RCC 7860 (cell line): Measurements from ENCODE around the gene LVRN.

Experiments used
- DNase-seq: peaks from one replicate; pipeline ENCODE4 v3.0.0-alpha.2; 2015; ENCODE audit warnings: low spot score
- FAIRE-seq: peaks from 2 replicates; lab custom pipeline; 2012; peaks lifted over from hg19 to GRCh38; lab: Jason Lieb, UNC

The LVRN gene

GRCh38 chr5:116013207-116013785 lies 51.0 kb downstream of the LVRN start:
- no peak for DNase-seq
- FAIRE-seq, result no peak

DNA sequence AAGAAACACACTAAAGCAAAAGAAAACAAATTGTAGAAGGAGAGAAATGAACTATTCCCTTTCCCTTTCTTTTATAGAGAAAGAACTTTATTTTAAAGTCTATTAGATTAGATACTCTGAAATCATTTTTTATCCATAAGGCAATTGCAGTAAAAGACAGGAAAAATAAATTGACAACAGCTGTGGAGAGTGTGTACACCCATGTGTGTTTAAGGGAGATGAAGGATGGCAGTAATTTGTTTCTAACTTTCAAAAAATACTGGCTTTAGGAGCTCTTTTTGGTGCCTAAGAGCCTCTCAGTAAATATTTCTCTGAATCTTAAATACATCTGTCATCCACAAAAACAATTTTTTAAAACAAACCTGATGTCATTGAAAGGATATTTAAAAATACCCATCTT lies 51.7 kb downstream of the LVRN start:
- FAIRE-seq (no peak), DNase-seq (no peak)

DNA sequence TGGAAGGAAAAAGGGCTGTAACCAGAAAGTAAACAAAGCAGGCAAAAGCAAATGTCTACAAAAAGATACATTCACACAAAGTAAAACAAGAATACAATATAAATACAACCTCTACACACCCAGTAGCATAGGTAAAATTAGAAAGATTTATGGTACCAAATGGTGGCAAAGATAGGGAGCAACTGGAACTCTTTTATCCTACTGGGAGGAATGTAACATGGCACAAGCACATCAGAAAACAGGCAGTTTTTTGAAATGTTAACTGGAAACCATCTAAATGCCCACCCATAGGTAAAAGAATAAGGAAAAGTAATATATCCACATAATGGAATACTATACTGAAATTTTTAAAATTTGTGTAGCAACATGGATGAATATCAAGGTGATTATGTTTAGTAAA lies 61.3 kb downstream of the LVRN start:
- no peak for DNase-seq

GRCh38 chr5:116025866-116026265 lies 63.6 kb downstream of the LVRN start:
- FAIRE-seq (no peak), DNase-seq (no peak)

More for the DNA sequence above, 61.3 kb downstream of the LVRN start:
- no peak for FAIRE-seq

GRCh38 chr5:116032094-116032517 lies 69.8 kb downstream of the LVRN start, which contains the start of gene ARL14EPL:
TSS of gene ARL14EPL (plus strand) at chr5:116032472. CDS start at chr5:116051466, 18,994 bp downstream.
- FAIRE-seq (peak; percentile 99), DNase-seq (peak; percentile 99)

DNA sequence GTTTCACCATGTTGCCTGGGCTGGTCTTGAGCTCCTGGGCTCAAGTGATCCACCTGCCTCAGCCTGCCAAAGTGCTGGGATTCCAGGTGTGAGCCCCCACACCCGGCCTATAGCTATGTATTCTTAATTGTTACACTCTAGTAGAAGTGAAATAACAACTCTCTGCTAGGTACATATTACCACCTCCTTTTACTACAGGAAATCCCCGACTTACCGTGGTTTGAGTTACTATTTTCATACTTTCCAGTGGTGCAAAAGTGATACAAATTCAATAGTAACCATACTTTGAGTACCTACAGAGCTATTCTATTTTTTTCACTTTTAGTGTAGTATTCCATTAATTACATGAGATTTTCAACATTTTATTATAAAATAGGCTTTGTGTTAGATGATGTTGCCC lies 70.7 kb downstream of the LVRN start:
- no peak for FAIRE-seq
- no peak for DNase-seq

GRCh38 chr5:116035123-116035522 lies 72.8 kb downstream of the LVRN start:
- DNase-seq (peak; percentile 97), FAIRE-seq (peak; percentile 100)

DNA sequence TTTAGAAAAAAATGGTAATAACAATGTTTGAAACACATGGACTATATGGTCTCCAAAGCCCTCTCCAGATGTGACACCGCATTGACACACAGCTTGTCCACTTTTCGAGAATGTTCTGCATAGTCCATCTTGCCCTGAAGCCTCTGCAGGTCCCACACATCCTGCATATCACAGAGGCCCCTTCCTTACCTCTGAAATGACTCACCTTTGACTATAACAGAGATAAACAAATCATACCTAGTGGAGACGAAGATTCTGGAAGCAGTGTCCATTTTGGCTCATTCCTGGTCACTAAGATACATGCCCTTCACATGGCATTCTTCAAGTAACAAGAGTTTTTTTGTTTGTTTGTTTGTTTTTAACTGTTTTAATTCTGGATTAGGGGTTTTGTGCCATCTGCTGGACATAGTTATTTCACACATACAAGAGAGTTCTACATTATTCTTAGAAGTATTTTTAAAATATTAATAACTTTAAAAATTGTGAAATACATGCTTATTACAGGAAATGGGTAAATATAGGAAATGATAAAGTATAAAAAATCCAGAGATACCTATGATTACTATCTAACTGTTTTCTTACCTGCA lies 75.1 kb downstream of the LVRN start:
- DNase-seq (peak; percentile 20), FAIRE-seq (peak; percentile 70)

DNA sequence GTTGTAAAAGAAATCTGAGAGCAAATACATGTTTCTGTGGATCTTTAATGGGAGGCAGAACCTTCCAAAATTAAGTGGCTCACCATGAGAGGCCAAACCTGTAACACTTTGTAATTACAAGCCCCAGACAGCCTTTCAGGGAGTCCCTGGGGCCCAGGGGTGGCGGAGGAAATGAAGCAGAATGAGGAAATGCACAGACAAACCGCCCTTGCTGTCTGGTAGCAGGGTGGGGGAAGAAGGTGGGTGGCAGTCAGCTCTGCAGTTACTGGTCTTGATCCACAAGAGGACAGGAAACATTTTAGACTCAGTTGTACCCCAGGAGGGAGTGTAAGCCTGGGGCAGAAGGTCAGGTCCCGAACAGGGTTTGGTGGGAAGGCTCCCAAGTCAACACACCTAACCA lies 76.5 kb downstream of the LVRN start:
- DNase-seq (no peak), FAIRE-seq (no peak)

DNA sequence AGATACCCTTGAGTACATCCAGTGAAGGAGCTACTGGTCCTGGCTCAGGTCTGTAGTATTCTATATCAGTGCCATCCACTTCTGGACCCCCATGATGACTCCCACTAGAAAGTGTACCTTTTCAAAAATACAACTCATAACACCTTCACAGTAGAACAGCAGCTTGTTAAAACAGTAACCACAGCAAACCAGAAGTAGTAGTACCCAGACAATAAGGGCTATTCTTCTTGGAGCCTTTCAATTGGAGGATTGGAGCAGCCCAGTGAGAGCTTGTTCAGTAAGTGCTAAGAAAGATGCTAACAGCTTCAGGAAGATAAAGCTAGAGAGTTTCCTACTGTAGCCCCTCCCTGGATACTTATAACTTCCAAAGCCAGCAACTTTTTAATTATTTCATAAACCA lies 80.1 kb downstream of the LVRN start:
- no peak for FAIRE-seq
- DNase-seq, result no peak

DNA sequence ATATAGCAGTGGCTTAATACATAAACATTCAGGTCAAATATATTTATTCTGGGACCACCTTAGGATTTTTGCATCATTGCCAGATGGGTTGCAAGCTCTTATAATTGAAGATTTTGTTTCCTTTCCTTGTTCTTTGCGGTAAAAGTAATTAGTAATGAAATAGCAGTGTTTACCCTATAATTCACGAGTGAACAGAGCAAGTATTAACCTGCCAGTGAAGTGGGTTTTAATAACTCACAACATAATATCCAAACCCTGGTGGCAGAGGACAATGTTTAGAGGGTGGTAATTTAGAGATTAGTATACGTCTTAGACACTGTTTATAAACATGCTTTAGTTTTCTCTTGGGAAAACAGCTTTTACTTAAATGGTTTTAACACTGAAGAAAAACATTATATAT lies 81.8 kb downstream of the LVRN start:
- no peak for FAIRE-seq
- DNase-seq, result no peak

- FAIRE-seq, result no peak
- no peak for DNase-seq
Observed at GRCh38 chr5:116045821-116046220, 83.5 kb downstream of the LVRN start.

GRCh38 chr5:116046261-116046660 lies 84.0 kb downstream of the LVRN start:
- DNase-seq, result no peak
- FAIRE-seq, result no peak

- DNase-seq (no peak), FAIRE-seq (no peak)
Observed at GRCh38 chr5:116046823-116047222, 84.5 kb downstream of the LVRN start.

DNA sequence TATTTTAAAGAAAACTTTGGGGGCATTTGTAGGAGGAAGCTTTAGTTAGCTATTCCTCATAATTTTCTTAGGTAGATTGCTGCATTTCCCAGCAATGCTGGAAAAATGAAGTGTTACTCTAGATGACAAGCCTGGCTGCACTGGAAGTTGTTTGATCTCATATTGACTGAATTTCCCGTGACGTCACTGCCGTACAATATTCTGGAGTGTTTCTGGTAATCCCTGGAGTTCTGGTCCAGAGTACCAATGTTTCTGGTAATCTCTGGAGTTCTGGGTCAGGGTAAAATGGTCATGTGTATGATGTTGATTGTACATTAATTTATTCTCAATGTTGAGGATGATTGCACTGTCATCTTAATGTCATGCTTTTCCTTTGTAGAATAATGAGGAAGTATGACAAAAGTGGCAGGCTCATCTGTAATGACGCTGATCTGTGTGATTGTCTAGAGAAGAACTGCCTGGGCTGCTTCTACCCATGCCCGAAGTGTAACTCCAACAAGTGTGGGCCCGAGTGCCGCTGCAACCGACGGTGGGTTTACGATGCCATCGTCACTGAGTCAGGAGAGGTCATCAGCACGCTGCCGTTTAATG lies 96.2 kb downstream of the LVRN start:
- DNase-seq (no peak), FAIRE-seq (no peak)

DNA sequence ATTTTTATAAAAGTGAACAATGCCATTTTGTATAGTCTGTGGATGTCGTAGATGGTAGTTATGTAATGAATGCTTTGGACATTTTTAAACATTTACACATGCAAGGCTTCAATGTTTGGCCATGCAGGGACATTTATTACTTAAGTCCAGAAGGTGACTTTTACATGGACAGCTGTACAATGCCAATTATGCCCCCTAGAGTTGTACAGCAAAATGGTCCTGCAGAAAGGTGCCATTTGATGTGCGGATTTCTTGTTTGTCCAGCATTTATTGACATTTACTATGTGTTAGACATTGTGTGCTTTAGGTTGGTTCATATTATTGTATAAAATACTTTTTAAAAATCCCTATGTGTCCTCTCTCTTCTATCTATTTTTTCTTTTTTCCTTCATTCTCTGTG lies 100.1 kb downstream of the LVRN start:
- DNase-seq (no peak), FAIRE-seq (no peak)

DNA sequence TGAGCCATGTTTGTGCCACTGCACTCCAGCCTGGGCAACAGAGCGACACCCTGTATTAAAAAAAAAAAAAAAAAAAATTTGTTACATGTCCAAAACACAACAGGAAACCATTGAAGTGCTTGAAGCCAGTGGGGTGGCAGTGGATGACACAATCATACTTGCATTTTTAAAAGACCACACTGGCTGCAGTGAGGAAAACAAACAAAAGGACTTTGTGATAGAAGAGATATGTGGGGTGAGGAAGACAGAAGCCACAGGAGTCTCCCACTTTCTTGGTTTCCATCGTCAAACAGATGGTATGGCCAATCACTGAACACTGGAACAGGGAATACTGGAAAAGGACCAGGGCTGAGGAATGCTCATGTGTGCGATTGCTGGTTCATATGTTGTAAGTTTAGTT lies 101.7 kb downstream of the LVRN start:
- FAIRE-seq (no peak), DNase-seq (no peak)

DNA sequence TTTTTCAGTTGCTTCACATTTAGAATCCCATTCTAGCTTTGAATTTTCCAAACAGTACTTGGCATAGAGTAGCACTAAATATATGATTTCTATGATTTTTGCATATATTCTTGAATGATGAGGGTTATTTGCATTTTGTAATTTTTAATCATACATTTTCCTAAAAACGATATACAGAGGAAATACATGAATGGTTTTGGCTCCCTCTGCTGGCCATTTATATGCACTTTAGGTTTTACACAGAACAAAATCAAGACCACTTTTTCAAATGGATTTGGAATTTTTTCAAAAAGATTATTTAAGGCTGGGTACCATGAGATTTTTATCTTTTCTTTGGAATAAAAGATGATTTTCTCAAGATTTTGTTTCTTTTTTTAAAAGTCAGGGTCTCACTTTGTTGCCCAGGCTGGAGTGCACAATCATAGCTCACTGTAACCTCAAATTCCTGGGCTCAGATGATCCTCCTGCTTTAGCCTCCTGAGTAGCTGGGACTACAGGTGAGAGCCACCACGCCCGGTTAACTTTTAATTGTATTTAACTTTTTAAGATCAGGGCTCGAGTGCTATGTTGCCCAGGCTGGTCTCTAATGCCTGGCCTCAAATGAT lies 105.9 kb downstream of the LVRN start:
- peak; percentile 40 for DNase-seq
- FAIRE-seq, result peak; percentile 88

- FAIRE-seq (no peak), DNase-seq (no peak)
Observed at GRCh38 chr5:116071211-116071610, 108.9 kb downstream of the LVRN start.

DNA sequence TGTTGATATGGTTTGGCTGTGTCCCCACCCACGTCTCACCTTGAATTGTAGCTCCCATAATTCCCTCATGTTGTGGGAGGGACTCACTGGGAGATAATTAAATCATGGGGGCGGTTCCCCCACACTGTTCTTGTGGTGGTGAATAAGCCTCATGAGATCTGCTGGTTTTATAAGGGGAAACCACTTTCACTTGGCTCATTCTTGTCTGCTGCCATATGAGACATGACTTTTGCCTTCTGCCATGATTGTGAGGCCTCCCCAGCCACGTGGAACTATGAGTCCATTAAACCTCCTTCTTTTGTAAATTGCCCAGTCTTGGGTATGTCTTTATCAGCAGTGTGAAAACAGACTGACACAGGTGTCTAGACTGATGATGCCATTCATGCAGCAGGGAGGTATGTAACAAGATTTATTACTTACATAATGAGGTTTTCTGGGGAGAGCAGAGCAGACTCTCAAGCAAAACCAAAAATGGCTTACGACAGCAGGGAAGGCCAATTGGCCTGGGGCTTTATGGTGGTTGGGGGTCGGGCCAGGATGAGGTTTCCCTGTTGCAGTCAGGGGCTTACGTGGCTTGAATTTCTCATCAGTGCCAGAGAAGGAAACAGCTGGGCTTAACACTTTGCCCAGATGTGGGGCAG lies 113.0 kb downstream of the LVRN start:
- DNase-seq (no peak), FAIRE-seq (no peak)

GRCh38 chr5:116076496-116076895 lies 114.2 kb downstream of the LVRN start:
- FAIRE-seq (no peak), DNase-seq (no peak)
